ENCODE data around the gene PAQR5.

The PAQR5 gene

GRCh38 chr15:69285834-69286233, 12.9 kb upstream of the PAQR5 start:
- Histone ChIP-seq H4K8ac (ENCODE audit: low read depth, low read length) (no peak overlapping the region), H2AK5ac (ENCODE audit: low read length) (no peak overlapping the region), H3K4me2 (ENCODE audit: low read length) (no peak overlapping the region), H3K4ac (ENCODE audit: low read depth, low read length) (no peak overlapping the region), H4K91ac (ENCODE audit: low read depth, low read length) (no peak overlapping the region), H3K14ac (ENCODE audit: low read length) (no peak overlapping the region), H3K27ac (ENCODE audit: low read depth, low read length) (no peak overlapping the region), H3K9ac (ENCODE audit: low read length) (no peak overlapping the region), H3K27me3 (ENCODE audit: insufficient read depth, low read length) (no peaks in the 10 kb centered on the region), H2BK120ac (ENCODE audit: insufficient read depth, low read length, poor library complexity) (no peak overlapping the region), H3K79me1 (ENCODE audit: low read length) (no peaks in the 10 kb centered on the region), H2BK5ac (ENCODE audit: low read depth, low read length, poor library complexity) (no peak overlapping the region), H3K4me1 (ENCODE audit: control insufficient read depth in 1 of 2, insufficient read depth in 2 of 2, low read length in 2 of 2) (no peaks in the 10 kb centered on the region), H3K36me3 (ENCODE audit: control insufficient read depth in 1 of 2, insufficient read depth in 2 of 2, low read length in 2 of 2) (no peaks in the 10 kb centered on the region), H3K23ac (ENCODE audit: low read length) (no peak overlapping the region), H2AFZ (ENCODE audit: insufficient read depth, low read length, poor library complexity) (no peak overlapping the region), H3K79me2 (ENCODE audit: control insufficient read depth, insufficient read depth, low read length, poor library complexity) (no peaks in the 10 kb centered on the region), H3K18ac (ENCODE audit: low read length) (no peak overlapping the region), H4K12ac (ENCODE audit: low read depth, low read length) (no peak overlapping the region), H2BK12ac (ENCODE audit: low read length) (no peak overlapping the region), H3K9me3 (ENCODE audit: insufficient read depth, low read depth, low read length) (no peaks in the 10 kb centered on the region), H3K4me3 (ENCODE audit: low read depth, low read length) (no peak overlapping the region)
- DNase-seq, result no peak
- WGBS (ENCODE audit: extremely low coverage, insufficient coverage, insufficient read length), result no CpG with 5 or more reads among the region's 12 CpGs

DNA sequence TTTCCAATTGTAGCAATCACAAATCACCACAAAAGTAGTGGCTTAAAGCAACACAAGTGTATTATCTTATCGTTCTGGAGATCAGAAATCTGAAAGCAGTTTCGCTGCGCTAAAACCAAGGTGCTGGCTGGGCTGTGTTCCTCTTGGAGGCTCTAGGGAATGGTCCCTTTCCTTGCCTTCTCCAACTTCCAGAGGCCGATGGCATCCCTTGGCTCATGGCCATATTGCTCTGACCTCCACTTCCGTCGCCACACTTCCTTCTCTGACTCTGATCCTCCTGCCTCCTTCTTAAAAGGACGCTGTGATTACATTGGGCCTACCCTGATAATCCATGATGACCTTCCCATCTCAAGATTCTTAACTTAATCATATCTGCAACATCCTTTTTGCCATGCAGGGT, 10.7 kb upstream of the PAQR5 start:
- no peak overlapping the region for H2AFZ ChIP-seq (ENCODE audit: insufficient read depth, low read length, poor library complexity)

GRCh38 chr15:69288531-69289341, 10.0 kb upstream of the PAQR5 start:
- no peak overlapping the region for H4K12ac ChIP-seq (ENCODE audit: low read depth, low read length)
- H2BK12ac ChIP-seq (ENCODE audit: low read length), result no peak overlapping the region
- no peak for DNase-seq
- no peak overlapping the region for H2BK120ac ChIP-seq (ENCODE audit: insufficient read depth, low read length, poor library complexity)
- H3K4ac ChIP-seq (ENCODE audit: low read depth, low read length), result no peak overlapping the region
- H3K36me3 ChIP-seq (ENCODE audit: control insufficient read depth in 1 of 2, insufficient read depth in 2 of 2, low read length in 2 of 2), result no peaks in the 10 kb centered on the region
- no peak overlapping the region for H2BK5ac ChIP-seq (ENCODE audit: low read depth, low read length, poor library complexity)
- H3K4me1 ChIP-seq (ENCODE audit: control insufficient read depth in 1 of 2, insufficient read depth in 2 of 2, low read length in 2 of 2), result no peaks in the 10 kb centered on the region
- no peak overlapping the region for H3K9ac ChIP-seq (ENCODE audit: low read length)
- no peak overlapping the region for H3K14ac ChIP-seq (ENCODE audit: low read length)
- H3K79me1 ChIP-seq (ENCODE audit: low read length), result no peaks in the 10 kb centered on the region
- H3K27ac ChIP-seq (ENCODE audit: low read depth, low read length), result no peak overlapping the region
- no peak overlapping the region for H3K18ac ChIP-seq (ENCODE audit: low read length)
- WGBS (ENCODE audit: extremely low coverage, insufficient coverage, insufficient read length), result no CpG with 5 or more reads among the region's 11 CpGs
- no peaks in the 10 kb centered on the region for H3K27me3 ChIP-seq (ENCODE audit: insufficient read depth, low read length)
- H2AK5ac ChIP-seq (ENCODE audit: low read length), result no peak overlapping the region
- H4K91ac ChIP-seq (ENCODE audit: low read depth, low read length), result no peak overlapping the region
- no peak overlapping the region for H4K8ac ChIP-seq (ENCODE audit: low read depth, low read length)
- H3K4me3 ChIP-seq (ENCODE audit: low read depth, low read length), result no peak overlapping the region
- no peak overlapping the region for H3K4me2 ChIP-seq (ENCODE audit: low read length)
- no peaks in the 10 kb centered on the region for H3K9me3 ChIP-seq (ENCODE audit: insufficient read depth, low read depth, low read length)
- no peaks in the 10 kb centered on the region for H3K79me2 ChIP-seq (ENCODE audit: control insufficient read depth, insufficient read depth, low read length, poor library complexity)
- H3K23ac ChIP-seq (ENCODE audit: low read length), result no peak overlapping the region
- H2AFZ ChIP-seq (ENCODE audit: insufficient read depth, low read length, poor library complexity), result no peak overlapping the region

More for the DNA sequence above, 10.7 kb upstream of the PAQR5 start:
- Histone ChIP-seq H3K79me1 (ENCODE audit: low read length) (no peaks in the 10 kb centered on the region), H3K9ac (ENCODE audit: low read length) (no peak overlapping the region), H2AK5ac (ENCODE audit: low read length) (no peak overlapping the region), H3K18ac (ENCODE audit: low read length) (no peak overlapping the region), H4K91ac (ENCODE audit: low read depth, low read length) (no peak overlapping the region), H3K4me3 (ENCODE audit: low read depth, low read length) (no peak overlapping the region), H3K36me3 (ENCODE audit: control insufficient read depth in 1 of 2, insufficient read depth in 2 of 2, low read length in 2 of 2) (no peaks in the 10 kb centered on the region), H2BK120ac (ENCODE audit: insufficient read depth, low read length, poor library complexity) (no peak overlapping the region), H3K4ac (ENCODE audit: low read depth, low read length) (no peak overlapping the region), H4K8ac (ENCODE audit: low read depth, low read length) (no peak overlapping the region), H3K27ac (ENCODE audit: low read depth, low read length) (no peak overlapping the region), H3K9me3 (ENCODE audit: insufficient read depth, low read depth, low read length) (no peaks in the 10 kb centered on the region), H3K4me2 (ENCODE audit: low read length) (no peak overlapping the region), H3K27me3 (ENCODE audit: insufficient read depth, low read length) (no peaks in the 10 kb centered on the region), H2BK5ac (ENCODE audit: low read depth, low read length, poor library complexity) (no peak overlapping the region), H3K23ac (ENCODE audit: low read length) (no peak overlapping the region), H3K4me1 (ENCODE audit: control insufficient read depth in 1 of 2, insufficient read depth in 2 of 2, low read length in 2 of 2) (no peaks in the 10 kb centered on the region), H3K14ac (ENCODE audit: low read length) (no peak overlapping the region), H3K79me2 (ENCODE audit: control insufficient read depth, insufficient read depth, low read length, poor library complexity) (no peaks in the 10 kb centered on the region), H2BK12ac (ENCODE audit: low read length) (no peak overlapping the region), H4K12ac (ENCODE audit: low read depth, low read length) (no peak overlapping the region)
- no CpG with 5 or more reads among the region's 7 CpGs for WGBS (ENCODE audit: extremely low coverage, insufficient coverage, insufficient read length)
- DNase-seq, result no peak

GRCh38 chr15:69289342-69290146, 9.2 kb upstream of the PAQR5 start:
- no peak overlapping the region for H2AFZ ChIP-seq (ENCODE audit: insufficient read depth, low read length, poor library complexity)
- no CpG with 5 or more reads among the region's 8 CpGs for WGBS (ENCODE audit: extremely low coverage, insufficient coverage, insufficient read length)
- no peak overlapping the region for H2AK5ac ChIP-seq (ENCODE audit: low read length)
- no peak for DNase-seq
- no peak overlapping the region for H3K23ac ChIP-seq (ENCODE audit: low read length)
- H3K27me3 ChIP-seq (ENCODE audit: insufficient read depth, low read length), result no peaks in the 10 kb centered on the region
- no peak overlapping the region for H4K91ac ChIP-seq (ENCODE audit: low read depth, low read length)
- no peak overlapping the region for H3K4me3 ChIP-seq (ENCODE audit: low read depth, low read length)
- H2BK12ac ChIP-seq (ENCODE audit: low read length), result no peak overlapping the region
- H3K4me1 ChIP-seq (ENCODE audit: control insufficient read depth in 1 of 2, insufficient read depth in 2 of 2, low read length in 2 of 2), result no peaks in the 10 kb centered on the region
- no peak overlapping the region for H4K12ac ChIP-seq (ENCODE audit: low read depth, low read length)
- no peak overlapping the region for H3K27ac ChIP-seq (ENCODE audit: low read depth, low read length)
- H3K18ac ChIP-seq (ENCODE audit: low read length), result no peak overlapping the region
- H3K4ac ChIP-seq (ENCODE audit: low read depth, low read length), result no peak overlapping the region
- H3K9ac ChIP-seq (ENCODE audit: low read length), result no peak overlapping the region
- H3K79me2 ChIP-seq (ENCODE audit: control insufficient read depth, insufficient read depth, low read length, poor library complexity), result no peaks in the 10 kb centered on the region
- H3K9me3 ChIP-seq (ENCODE audit: insufficient read depth, low read depth, low read length), result no peaks in the 10 kb centered on the region
- H3K36me3 ChIP-seq (ENCODE audit: control insufficient read depth in 1 of 2, insufficient read depth in 2 of 2, low read length in 2 of 2), result no peaks in the 10 kb centered on the region
- H4K8ac ChIP-seq (ENCODE audit: low read depth, low read length), result no peak overlapping the region
- H2BK5ac ChIP-seq (ENCODE audit: low read depth, low read length, poor library complexity), result no peak overlapping the region
- H3K79me1 ChIP-seq (ENCODE audit: low read length), result no peaks in the 10 kb centered on the region
- H3K14ac ChIP-seq (ENCODE audit: low read length), result no peak overlapping the region
- H3K4me2 ChIP-seq (ENCODE audit: low read length), result no peak overlapping the region
- no peak overlapping the region for H2BK120ac ChIP-seq (ENCODE audit: insufficient read depth, low read length, poor library complexity)

All from trophoblast cell (in vitro differentiated cells and primary cell).